GM10266 (cell line): ENCODE data around the gene CD6.
A peak's percentile ranks its signal among the peaks of the same experiment; 100 is the strongest.

Experiments
- DNase-seq: peaks from one replicate; pipeline ENCODE4 v3.0.0; 2012; ENCODE audit errors: extremely low spot score
- CTCF ChIP-seq: IDR thresholded peaks from 2 replicates; pipeline ENCODE4 v1.5.1; 2012; ENCODE audit warnings: mild to moderate bottlenecking, low read depth; ENCODE audit not compliant: control insufficient read depth, insufficient read depth; ENCODE audit errors: missing control alignments

The CD6 gene

GRCh38 chr11:61049859-61050258, 78.4 kb downstream of the CD6 start:
- DNase-seq = no peak
- no peak for TF ChIP-seq CTCF

GRCh38 chr11:61052182-61052972, 80.9 kb downstream of the CD6 start:
- no peak for TF ChIP-seq CTCF
- no peak for DNase-seq

- DNase-seq = no peak
- TF ChIP-seq CTCF = no peak
Observed at GRCh38 chr11:61053191-61053590, 81.7 kb downstream of the CD6 start.

- no peak for TF ChIP-seq CTCF
- no peak for DNase-seq
Observed at GRCh38 chr11:61054513-61054912, 83.0 kb downstream of the CD6 start.

- no peak for DNase-seq
- TF ChIP-seq CTCF = no peak
Observed at GRCh38 chr11:61054927-61055562, 83.6 kb downstream of the CD6 start.

- DNase-seq = no peak
- no peak for TF ChIP-seq CTCF
Observed at GRCh38 chr11:61055776-61056175, 84.3 kb downstream of the CD6 start.

GRCh38 chr11:61056571-61056970, 85.1 kb downstream of the CD6 start:
- DNase-seq = no peak
- TF ChIP-seq CTCF = peak; percentile 14
